Midbrain (tissue), 1 donor: Measurements from ENCODE around the gene DNAJB8.

Experiments used
- DNase-seq: peaks from one replicate; lab custom pipeline; 2025; lab: John Stamatoyannopoulos, UW

Gene DNAJB8

GRCh38 chr3:128464188-128464587 is 2.5 kb downstream of the DNAJB8 start:
- no peak for DNase-seq

- no peak for DNase-seq
Measured at GRCh38 chr3:128463771-128464170, 2.9 kb downstream of the DNAJB8 start.

- no peak for DNase-seq
Measured at GRCh38 chr3:128463354-128463753, 3.3 kb downstream of the DNAJB8 start.

GRCh38 chr3:128462931-128463330 is 3.8 kb downstream of the DNAJB8 start:
- DNase-seq = no peak

GRCh38 chr3:128462341-128462910 is 4.3 kb downstream of the DNAJB8 start:
- no peak for DNase-seq

- no peak for DNase-seq
Measured at GRCh38 chr3:128461731-128462130, 5.0 kb downstream of the DNAJB8 start.

GRCh38 chr3:128459461-128459820 is 7.2 kb downstream of the DNAJB8 start:
- DNase-seq = no peak

GRCh38 chr3:128458746-128459460 is 7.8 kb downstream of the DNAJB8 start:
- no peak for DNase-seq

GRCh38 chr3:128457937-128458336 is 8.8 kb downstream of the DNAJB8 start:
- no peak for DNase-seq

- DNase-seq = no peak
Measured at GRCh38 chr3:128456776-128457715, 9.6 kb downstream of the DNAJB8 start.

- DNase-seq = no peak
Measured at GRCh38 chr3:128455786-128456748, 10.6 kb downstream of the DNAJB8 start.

- DNase-seq = no peak
Measured at GRCh38 chr3:128455116-128455515, 11.6 kb downstream of the DNAJB8 start.

- DNase-seq = no peak
Measured at GRCh38 chr3:128454310-128454618, 12.4 kb downstream of the DNAJB8 start.

GRCh38 chr3:128453501-128454309 is 13.0 kb downstream of the DNAJB8 start:
- no peak for DNase-seq

GRCh38 chr3:128452678-128453275 is 13.9 kb downstream of the DNAJB8 start:
- no peak for DNase-seq

GRCh38 chr3:128452120-128452519 is 14.6 kb downstream of the DNAJB8 start:
- no peak for DNase-seq

GRCh38 chr3:128449111-128449638 is 17.5 kb downstream of the DNAJB8 start:
- no peak for DNase-seq

- DNase-seq = no peak
Measured at GRCh38 chr3:128448491-128448890, 18.2 kb downstream of the DNAJB8 start.

GRCh38 chr3:128447561-128448013 is 19.1 kb downstream of the DNAJB8 start:
- no peak for DNase-seq

- DNase-seq = no peak
Measured at GRCh38 chr3:128446821-128447220, 19.9 kb downstream of the DNAJB8 start.
